HFF-Myc (cell line): Measurements from ENCODE around the gene FER.

ENCODE experiments used
- DNase-seq: peaks from one replicate; pipeline ENCODE4 v3.0.0-alpha.2; 2011; ENCODE audit warnings: low read depth; ENCODE audit errors: extremely low read depth
- H3K4me3 ChIP-seq: replicated peaks from 2 replicates; pipeline ENCODE4 v1.5.1; 2011; ENCODE audit warnings: low read depth, mild to moderate bottlenecking, control low read depth, low read length
- CTCF ChIP-seq: IDR thresholded peaks from 2 replicates; pipeline ENCODE4 v1.5.1; 2012; ENCODE audit warnings: mild to moderate bottlenecking, low read depth, low read length, control low read depth; ENCODE audit errors: missing control alignments

The FER gene

GRCh38 chr5:108946008-108946407, 198.3 kb downstream of the FER start:
- no peak for TF ChIP-seq CTCF
- DNase-seq = no peak
- H3K4me3 ChIP-seq = no peak overlapping the region

GRCh38 chr5:108947164-108947563, 199.5 kb downstream of the FER start:
- DNase-seq = no peak
- no peak for TF ChIP-seq CTCF
- no peak overlapping the region for H3K4me3 ChIP-seq

- no peak for TF ChIP-seq CTCF
- DNase-seq = no peak
- no peak overlapping the region for H3K4me3 ChIP-seq
Observed at GRCh38 chr5:108950276-108950675, 202.6 kb downstream of the FER start.

GRCh38 chr5:108953940-108954339, 206.2 kb downstream of the FER start:
- no peak overlapping the region for H3K4me3 ChIP-seq
- no peak for TF ChIP-seq CTCF
- DNase-seq = no peak

GRCh38 chr5:108957333-108957732, 209.6 kb downstream of the FER start:
- TF ChIP-seq CTCF = no peak
- H3K4me3 ChIP-seq = no peak overlapping the region
- no peak for DNase-seq

GRCh38 chr5:108966910-108967309, 219.2 kb downstream of the FER start:
- no peak for TF ChIP-seq CTCF
- no peak for DNase-seq
- H3K4me3 ChIP-seq = no peak overlapping the region

- no peak for TF ChIP-seq CTCF
- DNase-seq = no peak
- H3K4me3 ChIP-seq = no peak overlapping the region
Observed at GRCh38 chr5:108974594-108974993, 226.9 kb downstream of the FER start.
